GM23338 (cell line): Measurements from ENCODE around the gene OR4D1.

Experiments
- EZH2 ChIP-seq: fragments of 200-600 bp; sonication (generic); IDR thresholded peaks from one replicate; pipeline ENCODE4 v1.8.0; 2017; ENCODE audit warnings: antibody characterized with exemption, mild to moderate bottlenecking, low read depth; ENCODE audit not compliant: unreplicated experiment
- TF ChIP-seq, protein P1 (sequence below), 2 experiments: fragments of 200-600 bp in 1 of 2; sonication (generic) in 1 of 2; conservative IDR thresholded peaks; 2 replicates each; pipeline versions ENCODE4 v1.5.1 to v1.6.1; 2016 to 2017; ENCODE audit warnings: antibody characterized with exemption in 2 of 2, low read depth in 2 of 2, mild to moderate bottlenecking in 2 of 2, moderate library complexity in 1 of 2

DNA sequence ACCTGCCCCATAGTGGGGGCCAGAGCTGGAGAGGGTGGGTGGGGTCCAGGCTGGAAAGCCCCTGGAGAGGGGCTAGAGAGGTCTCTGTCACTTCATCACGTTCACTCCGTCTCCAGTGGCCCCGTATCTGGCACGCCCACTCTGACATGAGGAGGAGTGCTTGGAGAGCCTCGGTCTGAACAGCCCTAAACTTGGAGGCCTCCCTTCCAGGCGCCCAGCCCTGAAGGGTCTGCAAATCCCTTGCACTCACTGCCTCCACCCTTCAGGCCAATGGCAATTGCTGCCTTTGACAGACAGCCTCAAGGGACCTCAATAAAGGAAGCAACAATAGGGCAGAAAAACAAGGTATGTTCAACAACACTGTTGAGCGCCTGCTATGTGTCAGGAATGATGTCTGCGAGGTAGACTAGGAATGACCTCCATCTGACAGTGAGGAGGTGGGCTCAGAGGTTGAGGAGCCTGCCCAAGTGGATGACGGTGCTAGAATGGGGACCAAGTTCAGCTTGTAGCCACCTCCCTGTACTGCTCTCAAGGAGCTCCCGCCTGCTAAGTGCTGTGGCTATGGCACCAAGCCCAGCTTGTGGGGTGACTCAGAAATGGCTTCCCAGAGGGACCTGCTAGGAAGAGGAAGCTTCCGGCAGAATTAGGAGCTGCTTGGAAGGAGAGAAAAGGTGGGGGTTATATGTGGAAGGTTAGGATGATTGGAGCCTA, 41.4 kb downstream of the OR4D1 start:
- TF ChIP-seq, protein P1, sequence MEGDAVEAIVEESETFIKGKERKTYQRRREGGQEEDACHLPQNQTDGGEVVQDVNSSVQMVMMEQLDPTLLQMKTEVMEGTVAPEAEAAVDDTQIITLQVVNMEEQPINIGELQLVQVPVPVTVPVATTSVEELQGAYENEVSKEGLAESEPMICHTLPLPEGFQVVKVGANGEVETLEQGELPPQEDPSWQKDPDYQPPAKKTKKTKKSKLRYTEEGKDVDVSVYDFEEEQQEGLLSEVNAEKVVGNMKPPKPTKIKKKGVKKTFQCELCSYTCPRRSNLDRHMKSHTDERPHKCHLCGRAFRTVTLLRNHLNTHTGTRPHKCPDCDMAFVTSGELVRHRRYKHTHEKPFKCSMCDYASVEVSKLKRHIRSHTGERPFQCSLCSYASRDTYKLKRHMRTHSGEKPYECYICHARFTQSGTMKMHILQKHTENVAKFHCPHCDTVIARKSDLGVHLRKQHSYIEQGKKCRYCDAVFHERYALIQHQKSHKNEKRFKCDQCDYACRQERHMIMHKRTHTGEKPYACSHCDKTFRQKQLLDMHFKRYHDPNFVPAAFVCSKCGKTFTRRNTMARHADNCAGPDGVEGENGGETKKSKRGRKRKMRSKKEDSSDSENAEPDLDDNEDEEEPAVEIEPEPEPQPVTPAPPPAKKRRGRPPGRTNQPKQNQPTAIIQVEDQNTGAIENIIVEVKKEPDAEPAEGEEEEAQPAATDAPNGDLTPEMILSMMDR (conservative IDR thresholded peaks at IDR 0.05; ENCODE audit: low read depth in 2 of 2) = no peak
- TF ChIP-seq EZH2 = no peak
